Urothelium cell line (cell line): ENCODE results near the gene DIRAS2.

ENCODE experiments used
- DNase-seq: peaks from one replicate; pipeline ENCODE4 v3.0.0; 2011; ENCODE audit warnings: low spot score, mixed read lengths
- FAIRE-seq: peaks from 2 replicates; lab custom pipeline; 2011; peaks lifted over from hg19 to GRCh38; lab: Jason Lieb, UNC

DIRAS2 gene

GRCh38 chr9:90613502-90613901, 29.1 kb downstream of the DIRAS2 start:
- FAIRE-seq: no peak
- no peak for DNase-seq

DNA sequence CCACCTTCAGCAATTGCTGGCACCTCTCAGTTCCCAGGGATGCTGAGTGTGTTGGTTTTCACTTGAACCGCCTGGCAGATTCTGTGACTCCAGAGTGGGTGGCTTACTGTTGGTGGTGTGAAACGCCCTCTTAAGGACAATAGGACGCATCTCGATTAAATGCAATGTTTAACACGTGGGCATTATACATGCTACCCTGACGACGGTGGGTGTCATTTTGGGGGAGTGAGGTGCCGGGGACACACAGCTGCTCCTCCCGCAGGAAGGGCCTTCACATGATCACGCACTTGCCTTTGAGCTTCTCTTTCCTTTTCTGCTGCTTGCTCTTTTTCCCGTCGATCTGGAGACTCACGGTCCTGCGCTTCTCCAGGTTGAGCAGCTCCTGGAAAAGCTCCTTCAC, 29.7 kb downstream of the DIRAS2 start:
- DNase-seq (no peak), FAIRE-seq (no peak)

DNA sequence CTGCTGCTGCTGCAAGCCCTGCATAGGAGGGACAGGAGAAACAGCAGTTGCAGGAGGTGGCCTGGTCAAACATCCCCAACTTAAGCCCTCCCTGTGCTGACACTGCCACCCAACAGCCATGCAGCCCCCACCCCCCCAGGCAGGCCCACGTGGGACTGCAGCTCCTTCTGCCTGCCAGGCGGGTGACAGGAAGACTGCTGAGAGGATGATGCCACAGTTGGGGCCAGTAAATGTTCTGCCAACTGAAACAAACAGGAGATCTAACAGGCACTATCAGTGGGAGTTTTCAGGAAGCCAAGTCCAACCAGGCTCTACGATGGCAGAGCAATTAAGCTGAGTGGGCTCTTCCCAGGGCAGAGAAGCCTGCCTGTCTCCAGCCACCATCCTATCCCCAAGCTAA, 31.1 kb downstream of the DIRAS2 start:
- DNase-seq (no peak), FAIRE-seq (no peak)

DNA sequence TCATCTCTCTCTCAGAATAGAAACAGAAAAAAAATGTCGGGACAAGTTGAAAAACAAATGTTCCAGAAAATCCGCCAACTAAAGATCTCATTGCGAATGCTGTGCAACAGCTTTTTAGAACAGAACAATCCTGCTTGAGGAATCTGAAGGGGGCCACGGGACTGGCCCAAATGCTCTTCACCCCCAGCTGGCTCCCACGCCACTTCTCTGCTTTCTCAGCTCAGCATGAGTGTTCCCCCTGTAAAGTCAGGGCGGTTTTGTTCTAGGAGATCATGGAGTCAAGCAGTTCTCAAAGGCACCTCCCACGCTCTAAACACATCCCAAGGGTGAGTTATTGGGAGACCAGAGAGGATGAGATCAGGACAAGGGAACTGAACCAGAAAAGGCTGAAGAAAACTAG, 31.5 kb downstream of the DIRAS2 start:
- no peak for FAIRE-seq

GRCh38 chr9:90607701-90608516, 34.7 kb downstream of the DIRAS2 start:
- no peak for FAIRE-seq

More for the DNA sequence above, 31.5 kb downstream of the DIRAS2 start:
- DNase-seq: no peak

DNA sequence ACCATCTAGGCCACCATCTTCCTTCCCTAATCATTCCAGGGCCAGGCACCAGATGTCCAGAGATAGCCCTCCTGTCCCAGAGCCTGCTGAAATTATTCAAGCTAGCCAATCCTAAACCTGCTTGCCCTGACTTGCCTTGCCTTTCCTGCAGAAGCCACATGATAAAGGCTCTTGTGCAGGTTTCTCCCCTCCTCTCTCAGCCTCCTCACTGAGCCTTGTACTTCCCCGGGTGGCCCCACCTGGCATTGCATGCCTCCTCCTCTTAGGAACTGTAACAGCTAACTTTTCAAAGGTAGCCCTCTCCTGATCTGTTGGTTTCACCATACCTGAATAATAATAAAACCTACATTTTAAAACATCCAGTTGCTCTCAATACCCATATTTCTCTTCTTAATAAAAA, 42.6 kb downstream of the DIRAS2 start:
- no peak for FAIRE-seq

More at GRCh38 chr9:90607701-90608516, 34.7 kb downstream of the DIRAS2 start:
- DNase-seq: no peak

GRCh38 chr9:90598191-90598590, 44.4 kb downstream of the DIRAS2 start:
- DNase-seq (no peak), FAIRE-seq (no peak)

More for the DNA sequence above, 42.6 kb downstream of the DIRAS2 start:
- no peak for DNase-seq

GRCh38 chr9:90593646-90594045, 49.0 kb downstream of the DIRAS2 start:
- no peak for FAIRE-seq
- DNase-seq: no peak

GRCh38 chr9:90580576-90580975, 62.0 kb downstream of the DIRAS2 start:
- no peak for FAIRE-seq
- DNase-seq: no peak

- FAIRE-seq (no peak), DNase-seq (no peak)
Observed at GRCh38 chr9:90579181-90579580, 63.4 kb downstream of the DIRAS2 start.

DNA sequence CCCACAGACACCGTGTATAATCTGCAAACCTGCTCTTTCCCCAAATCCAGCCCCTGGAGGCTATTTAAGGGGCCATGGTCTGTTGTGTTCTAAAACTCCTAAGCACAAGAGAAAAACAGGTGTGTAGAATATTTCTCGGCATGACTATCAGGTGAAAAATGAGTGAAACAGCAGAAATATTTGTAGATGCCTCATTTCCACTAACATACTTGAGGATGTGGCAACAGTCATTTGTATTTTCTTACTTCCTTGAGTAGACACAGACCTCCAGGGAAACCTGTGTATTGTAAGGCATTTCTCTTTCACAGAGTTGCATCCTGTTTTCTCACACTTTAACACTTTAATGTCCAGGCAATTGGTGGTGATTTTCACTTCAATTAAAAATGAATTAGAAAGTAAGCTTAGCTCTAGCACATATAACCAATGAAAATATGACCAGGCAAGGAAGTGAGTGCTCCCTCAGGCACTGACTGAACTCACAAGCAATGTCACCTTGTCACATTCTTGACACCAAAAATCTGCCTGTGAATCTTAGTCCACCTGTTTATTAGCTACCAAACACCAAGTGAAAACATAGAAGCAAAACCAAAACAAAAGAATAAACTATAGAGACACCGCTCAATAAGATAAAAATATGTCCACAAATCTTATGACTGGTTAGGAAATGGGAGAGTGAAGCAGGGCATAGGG, 64.4 kb downstream of the DIRAS2 start:
- DNase-seq (no peak), FAIRE-seq (no peak)

GRCh38 chr9:90569511-90569910, 73.1 kb downstream of the DIRAS2 start:
- FAIRE-seq: no peak
- DNase-seq: no peak

GRCh38 chr9:90568667-90569066, 74.0 kb downstream of the DIRAS2 start:
- DNase-seq (no peak), FAIRE-seq (no peak)

GRCh38 chr9:90562229-90562628, 80.4 kb downstream of the DIRAS2 start:
- DNase-seq: no peak
- no peak for FAIRE-seq
